Keratinocyte (primary cell): ENCODE results near the gene LUZP1. TPM values are rescaled to one million over a fixed set of nuclear protein-coding genes. Genes with fewer than 3 reads are reported as not detected.

Source experiments
- DNase-seq: peaks from one replicate; pipeline ENCODE4 v3.0.0-alpha.2; 2011; ENCODE audit warnings: low read depth, missing footprints, low spot score
- FAIRE-seq: peaks from 2 replicates; lab custom pipeline; 2011; peaks lifted over from hg19 to GRCh38; lab: Jason Lieb, UNC
- H2AFZ ChIP-seq: 2 replicates; pipeline ENCODE4 v1.6.0; 2012; ENCODE audit warnings: low read length, control low read depth, inconsistent platforms; ENCODE audit not compliant: control insufficient read depth
- H3K27ac ChIP-seq: 2 replicates; pipeline ENCODE4 v1.5.1; 2011; ENCODE audit warnings: low read length; ENCODE audit not compliant: control insufficient read depth, insufficient read depth
- H3K27me3 ChIP-seq: 3 replicates; pipeline ENCODE4 v1.6.0; 2011; ENCODE audit warnings: low read length; ENCODE audit not compliant: control insufficient read depth, insufficient read depth; ENCODE audit errors: extremely low read depth
- H3K36me3 ChIP-seq, 2 experiments: 2 replicates in 1 of 2; 3 replicates in 1 of 2; pipeline ENCODE4 v1.5.1; 2011; ENCODE audit warnings: low read length in 2 of 2, mild to moderate bottlenecking in 1 of 2; ENCODE audit not compliant: control insufficient read depth in 2 of 2, insufficient read depth in 2 of 2; ENCODE audit errors: extremely low read depth in 1 of 2
- H3K4me1 ChIP-seq: 3 replicates; pipeline ENCODE4 v1.5.1; 2011; ENCODE audit warnings: low read length; ENCODE audit not compliant: control insufficient read depth, insufficient read depth; ENCODE audit errors: extremely low read depth
- H3K4me2 ChIP-seq: 3 replicates; pipeline ENCODE4 v1.6.0; 2011; ENCODE audit warnings: low read depth, low read length; ENCODE audit not compliant: control insufficient read depth, insufficient read depth; ENCODE audit errors: extremely low read depth
- H3K4me3 ChIP-seq, 3 experiments: fragments of 200-600 bp in 1 of 3; sonication (generic) in 1 of 3; 2 replicates in 2 of 3; 3 replicates in 1 of 3; pipeline ENCODE4 v1.5.1; 2011 to 2016; ENCODE audit warnings: low read length in 3 of 3, mild to moderate bottlenecking in 3 of 3, control low read depth in 2 of 3, inconsistent platforms in 1 of 3, low read depth in 1 of 3, mixed read lengths in 1 of 3, mixed run types in 1 of 3, moderate library complexity in 1 of 3; ENCODE audit not compliant: control insufficient read depth in 2 of 3, insufficient read depth in 2 of 3; ENCODE audit errors: extremely low read depth in 1 of 3
- H3K79me2 ChIP-seq: 2 replicates; pipeline ENCODE4 v1.6.0; 2012; ENCODE audit warnings: low read length; ENCODE audit not compliant: control insufficient read depth, insufficient read depth
- H3K9ac ChIP-seq: 3 replicates; pipeline ENCODE4 v1.6.0; 2011; ENCODE audit warnings: low read length; ENCODE audit not compliant: control insufficient read depth, insufficient read depth; ENCODE audit errors: extremely low read depth
- H3K9me1 ChIP-seq: 3 replicates; pipeline ENCODE4 v1.6.0; 2011; ENCODE audit warnings: low read length; ENCODE audit not compliant: control insufficient read depth, insufficient read depth; ENCODE audit errors: extremely low read depth
- H3K9me3 ChIP-seq: 2 replicates; pipeline ENCODE4 v1.5.1; 2012; ENCODE audit warnings: low read depth, low read length; ENCODE audit not compliant: control insufficient read depth
- H4K20me1 ChIP-seq: 3 replicates; pipeline ENCODE4 v1.6.0; 2011; ENCODE audit warnings: low read length; ENCODE audit not compliant: control insufficient read depth, insufficient read depth; ENCODE audit errors: extremely low read depth
- EZH2 ChIP-seq: IDR thresholded peaks from one replicate; pipeline ENCODE4 v1.6.1; 2012; ENCODE audit warnings: inconsistent platforms, mild to moderate bottlenecking, low read length, moderate library complexity
- dilution Hi-C: fragments of 300-500 bp; cut with MboI; formaldehyde crosslinking; loops from one replicate; pipeline ENCODE4 v1.7.0; 2020; ENCODE audit warnings: low sequenced_read_pairs; ENCODE audit not compliant: extremely low pct_ligation_motif_present
- polyA plus RNA-seq, 5 experiments: library from polyadenylated mRNA; depleted of rRNA in 3 of 5; stranded (reverse) in 3 of 5; stranded (forward) in 1 of 5; unstranded in 1 of 5; fragments of >200 nt; gene quantifications; 1 replicate in 1 of 5; 2 replicates in 3 of 5; 3 replicates in 1 of 5; pipeline versions ENCODE4 v1.2.1 to v1.2.3, GENCODE V29; 2011 to 2012; ENCODE audit warnings: missing spikeins in 2 of 5, low read depth in 1 of 5, low replicate concordance in 1 of 5
- TF ChIP-seq, protein P1 (sequence below), 3 experiments: IDR thresholded peaks in 1 of 3; conservative IDR thresholded peaks in 1 of 3; optimal IDR thresholded peaks in 1 of 3; 2 replicates in 2 of 3; 3 replicates in 1 of 3; pipeline versions ENCODE3 to v1.5.1; 2011; ENCODE audit warnings: low read length in 3 of 3, mild to moderate bottlenecking in 3 of 3, moderate library complexity in 2 of 3, control low read depth in 1 of 3, inconsistent platforms in 1 of 3; ENCODE audit not compliant: insufficient read depth in 2 of 3; ENCODE audit errors: extremely low read depth in 1 of 3

The LUZP1 gene
- polyA plus RNA-seq, 1 donor (not counting 4 experiments of a cell fraction or from before 2014, with no cell fraction given): 52.5 TPM

GRCh38 chr1:23149114-23149513, 19.5 kb downstream of the LUZP1 start:
- H2AFZ ChIP-seq: no peak overlapping the region
- H3K79me2 ChIP-seq: peaks cover 99% of the 10 kb centered on the region
- peaks cover 2% of the 10 kb centered on the region for H3K9me1 ChIP-seq
- dilution Hi-C loops: no loop called here
- no peak for TF ChIP-seq EZH2
- TF ChIP-seq, protein P1, sequence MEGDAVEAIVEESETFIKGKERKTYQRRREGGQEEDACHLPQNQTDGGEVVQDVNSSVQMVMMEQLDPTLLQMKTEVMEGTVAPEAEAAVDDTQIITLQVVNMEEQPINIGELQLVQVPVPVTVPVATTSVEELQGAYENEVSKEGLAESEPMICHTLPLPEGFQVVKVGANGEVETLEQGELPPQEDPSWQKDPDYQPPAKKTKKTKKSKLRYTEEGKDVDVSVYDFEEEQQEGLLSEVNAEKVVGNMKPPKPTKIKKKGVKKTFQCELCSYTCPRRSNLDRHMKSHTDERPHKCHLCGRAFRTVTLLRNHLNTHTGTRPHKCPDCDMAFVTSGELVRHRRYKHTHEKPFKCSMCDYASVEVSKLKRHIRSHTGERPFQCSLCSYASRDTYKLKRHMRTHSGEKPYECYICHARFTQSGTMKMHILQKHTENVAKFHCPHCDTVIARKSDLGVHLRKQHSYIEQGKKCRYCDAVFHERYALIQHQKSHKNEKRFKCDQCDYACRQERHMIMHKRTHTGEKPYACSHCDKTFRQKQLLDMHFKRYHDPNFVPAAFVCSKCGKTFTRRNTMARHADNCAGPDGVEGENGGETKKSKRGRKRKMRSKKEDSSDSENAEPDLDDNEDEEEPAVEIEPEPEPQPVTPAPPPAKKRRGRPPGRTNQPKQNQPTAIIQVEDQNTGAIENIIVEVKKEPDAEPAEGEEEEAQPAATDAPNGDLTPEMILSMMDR (optimal IDR thresholded peaks at IDR 0.05 in 1 of 3, IDR thresholded peaks at IDR 0.05 in 1 of 3, conservative IDR thresholded peaks at IDR 0.05 in 1 of 3; ENCODE audit: extremely low read depth in 1 of 3, insufficient read depth in 2 of 3, low read length in 3 of 3): no peak
- peaks cover 17% of the 10 kb centered on the region for H3K4me1 ChIP-seq
- peak overlapping the region; percentile 46 for H3K4me2 ChIP-seq
- FAIRE-seq: peak; percentile 34
- H3K4me3 ChIP-seq: peak overlapping the region in 1 of 3 experiments; percentile 4
- H3K9ac ChIP-seq: no peak overlapping the region
- no peaks in the 10 kb centered on the region for H3K27me3 ChIP-seq
- H3K27ac ChIP-seq: no peak overlapping the region
- DNase-seq: no peak
- peaks cover 6% of the 10 kb centered on the region for H4K20me1 ChIP-seq
- H3K9me3 ChIP-seq: no peaks in the 10 kb centered on the region
- H3K36me3 ChIP-seq: peaks cover 0 to 2% of the 10 kb centered on the region in 2 experiments

DNA sequence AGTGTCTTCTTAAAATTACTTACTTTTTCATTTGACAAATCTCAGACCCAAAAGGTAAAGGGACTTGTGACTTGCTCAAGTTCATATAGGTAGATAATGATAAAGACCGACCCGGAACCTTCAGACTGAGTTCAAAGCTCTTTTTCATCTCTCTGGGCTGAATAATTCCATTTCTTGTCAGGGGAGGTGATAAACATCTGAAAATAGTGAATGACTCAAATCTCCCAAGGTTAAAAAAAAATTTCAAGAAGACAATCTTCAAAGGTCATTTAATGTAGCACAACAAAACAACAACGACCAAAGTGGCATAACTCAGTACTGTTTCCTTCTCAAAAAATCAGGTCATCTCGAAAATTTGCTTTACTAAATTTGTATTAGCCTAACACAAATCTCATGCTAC, 20.6 kb downstream of the LUZP1 start:
- dilution Hi-C loops: no loop called here
- Histone ChIP-seq H4K20me1 (no peaks in the 10 kb centered on the region), H3K79me2 (peaks cover 99% of the 10 kb centered on the region), H3K4me3 (no peak overlapping the region), H3K36me3 (peaks cover 0 to 1% of the 10 kb centered on the region in 2 experiments), H2AFZ (no peak overlapping the region), H3K9me1 (peaks cover 2% of the 10 kb centered on the region), H3K27me3 (no peaks in the 10 kb centered on the region), H3K9ac (no peak overlapping the region), H3K4me1 (peaks cover 15% of the 10 kb centered on the region), H3K4me2 (no peak overlapping the region), H3K27ac (no peak overlapping the region), H3K9me3 (no peaks in the 10 kb centered on the region)
- FAIRE-seq (no peak), DNase-seq (no peak)
- no peak for TF ChIP-seq EZH2
- TF ChIP-seq, protein P1 (optimal IDR thresholded peaks at IDR 0.05 in 1 of 3, IDR thresholded peaks at IDR 0.05 in 1 of 3, conservative IDR thresholded peaks at IDR 0.05 in 1 of 3; ENCODE audit: extremely low read depth in 1 of 3, insufficient read depth in 2 of 3, low read length in 3 of 3): no peak
